ENCODE results near the gene MACROD1. TPM values are rescaled to one million over a fixed set of nuclear protein-coding genes. Genes with fewer than 3 reads are reported as not detected.

Gene MACROD1
- total and polyA plus RNA-seq, 2 of the 13 experiments (the other 11 are each of a cell fraction or from before 2014, with no cell fraction given): 23.1 to 34.5 TPM

DNA sequence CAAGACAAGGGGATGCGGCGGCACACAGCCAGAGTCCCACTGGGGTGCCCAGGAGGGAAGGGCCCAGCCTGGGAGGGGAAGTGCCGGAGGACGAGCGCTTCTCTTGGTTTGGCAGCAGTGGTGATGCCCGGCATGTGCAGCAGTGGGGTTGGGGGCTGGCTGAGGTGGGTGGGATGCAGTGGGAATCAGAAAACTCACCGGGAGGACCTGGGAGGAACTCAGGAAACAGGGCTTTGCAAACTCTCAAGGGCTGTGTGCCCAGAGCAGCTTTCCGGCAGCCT is 43.6 kb upstream of the MACROD1 start:
- Histone ChIP-seq H3K4me2 (ENCODE audit: low read depth, low read length) (no peak overlapping the region), H3K9ac (ENCODE audit: insufficient read depth, low read depth, low read length) (no peak overlapping the region), H2AFZ (ENCODE audit: low read length) (no peak overlapping the region), H3K4me3 (replicated peaks in 1 of 3; ENCODE audit: insufficient read depth in 1 of 3, low read depth in 2 of 3, low read length in 3 of 3) (no peak overlapping the region), H3K27me3 (ENCODE audit: control insufficient read depth in 1 of 2, insufficient read depth in 2 of 2, low read length in 2 of 2) (peaks cover 0 to 1% of the 10 kb centered on the region in 2 experiments; a peak in 1 of 5 replicates), H3K79me2 (ENCODE audit: insufficient read depth, low read length) (no peaks in the 10 kb centered on the region), H3K27ac (ENCODE audit: extremely low read length, insufficient read depth, low read length) (no peak overlapping the region), H3K9me3 (ENCODE audit: low read length) (no peaks in the 10 kb centered on the region), H3K36me3 (replicated peaks in 1 of 2; ENCODE audit: control insufficient read depth in 1 of 2, insufficient read depth in 2 of 2, low read length in 2 of 2) (peaks cover 0 to 4% of the 10 kb centered on the region in 2 experiments; a peak in 2 of 5 replicates), H3K4me1 (ENCODE audit: insufficient read depth, low read length) (peaks cover 17% of the 10 kb centered on the region), H4K20me1 (ENCODE audit: insufficient read depth, low read length) (0 out of 2 replicates have a peak, but pooled peaks cover 2% of the 10 kb centered on the region)
- DNase-seq (ENCODE audit: low spot score): no peak
- intact Hi-C loops (cut with micrococcal nuclease; ENCODE audit: unreplicated experiment): no loop called here
- in situ Hi-C loops (cut with HindIII; ENCODE audit: extremely low pct_ligation_motif_present, low pct_unique_long_range_greater_than_20kb): no loop called here
- no peak for FAIRE-seq
- BruUV-seq (replicated peaks): no TSS peak
- ATAC-seq: peak; percentile 2; the same call in 1 of the 3 replicates
- 85% methylated on average over 7 of the region's 8 CpGs for WGBS (ENCODE audit: low lambda C conversion rate)
- POLR2A ChIA-PET: interaction anchor here (1.2 kb wide), 1 partner anchor 32 kb away, joined by 3 read pairs; the partner anchor contains the start of gene FKBP2
- TF ChIP-seq, protein P1, sequence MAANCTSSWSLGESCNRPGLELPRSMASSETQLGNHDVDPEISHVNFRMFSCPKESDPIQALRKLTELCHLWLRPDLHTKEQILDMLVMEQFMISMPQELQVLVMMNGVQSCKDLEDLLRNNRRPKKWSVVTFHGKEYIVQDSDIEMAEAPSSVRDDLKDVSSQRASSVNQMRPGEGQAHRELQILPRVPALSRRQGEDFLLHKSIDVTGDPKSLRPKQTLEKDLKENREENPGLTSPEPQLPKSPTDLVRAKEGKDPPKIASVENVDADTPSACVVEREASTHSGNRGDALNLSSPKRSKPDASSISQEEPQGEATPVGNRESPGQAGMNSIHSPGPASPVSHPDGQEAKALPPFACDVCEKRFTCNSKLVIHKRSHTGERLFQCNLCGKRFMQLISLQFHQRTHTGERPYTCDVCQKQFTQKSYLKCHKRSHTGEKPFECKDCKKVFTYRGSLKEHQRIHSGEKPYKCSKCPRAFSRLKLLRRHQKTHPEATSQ (CRISPR knock-in tag; IDR thresholded peaks at IDR 0.05; ENCODE audit: borderline replicate concordance): no peak
- TF ChIP-seq PAX8 (CRISPR knock-in tag; IDR thresholded peaks at IDR 0.05; ENCODE audit: borderline replicate concordance): no peak
- no peak for TF ChIP-seq IRX3 (CRISPR knock-in tag; IDR thresholded peaks at IDR 0.05; ENCODE audit: borderline replicate concordance, low read depth)
- TF ChIP-seq, protein P2, sequence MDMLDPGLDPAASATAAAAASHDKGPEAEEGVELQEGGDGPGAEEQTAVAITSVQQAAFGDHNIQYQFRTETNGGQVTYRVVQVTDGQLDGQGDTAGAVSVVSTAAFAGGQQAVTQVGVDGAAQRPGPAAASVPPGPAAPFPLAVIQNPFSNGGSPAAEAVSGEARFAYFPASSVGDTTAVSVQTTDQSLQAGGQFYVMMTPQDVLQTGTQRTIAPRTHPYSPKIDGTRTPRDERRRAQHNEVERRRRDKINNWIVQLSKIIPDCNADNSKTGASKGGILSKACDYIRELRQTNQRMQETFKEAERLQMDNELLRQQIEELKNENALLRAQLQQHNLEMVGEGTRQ (IDR thresholded peaks at IDR 0.05; ENCODE audit: low read depth, low read length): no peak
- TF ChIP-seq, protein P2 (CRISPR knock-in tag; IDR thresholded peaks at IDR 0.05; ENCODE audit: borderline replicate concordance): no peak
- TF ChIP-seq THAP11 (CRISPR knock-in tag; IDR thresholded peaks at IDR 0.05): no peak
- no peak for TF ChIP-seq SIN3B (IDR thresholded peaks at IDR 0.05; ENCODE audit: low read length)
- TF ChIP-seq, protein P3, sequence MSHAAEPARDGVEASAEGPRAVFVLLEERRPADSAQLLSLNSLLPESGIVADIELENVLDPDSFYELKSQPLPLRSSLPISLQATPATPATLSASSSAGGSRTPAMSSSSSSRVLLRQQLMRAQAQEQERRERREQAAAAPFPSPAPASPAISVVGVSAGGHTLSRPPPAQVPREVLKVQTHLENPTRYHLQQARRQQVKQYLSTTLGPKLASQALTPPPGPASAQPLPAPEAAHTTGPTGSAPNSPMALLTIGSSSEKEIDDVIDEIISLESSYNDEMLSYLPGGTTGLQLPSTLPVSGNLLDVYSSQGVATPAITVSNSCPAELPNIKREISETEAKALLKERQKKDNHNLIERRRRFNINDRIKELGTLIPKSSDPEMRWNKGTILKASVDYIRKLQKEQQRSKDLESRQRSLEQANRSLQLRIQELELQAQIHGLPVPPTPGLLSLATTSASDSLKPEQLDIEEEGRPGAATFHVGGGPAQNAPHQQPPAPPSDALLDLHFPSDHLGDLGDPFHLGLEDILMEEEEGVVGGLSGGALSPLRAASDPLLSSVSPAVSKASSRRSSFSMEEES (CRISPR knock-in tag; IDR thresholded peaks at IDR 0.05): no peak
- TF ChIP-seq DNMT1 (CRISPR knock-in tag; IDR thresholded peaks at IDR 0.05): no peak
- no peak for TF ChIP-seq MIXL1 (CRISPR knock-in tag; IDR thresholded peaks at IDR 0.05)
- CTCF ChIA-PET (ENCODE audit: low intra/inter-chr PET ratio, low total read pairs): no interaction called here

Measured in HepG2 (cell line).